Activated CD8-positive, alpha-beta T cell treated with anti-CD3 and anti-CD28 coated beads, Interleukin-2, amount 10 ng/mL, durations not matched to agents 7 days and 5 days (primary cell): ENCODE measurements around the gene TMEM108. TPM values are rescaled to one million over a fixed set of nuclear protein-coding genes. Genes with fewer than 3 reads are reported as not detected.

Experiments used
- ATAC-seq: fragments of 150-1000 bp; cut with Tn5 transposase; one replicate; pipeline ENCODE4 v1.10.0; 2021; ENCODE audit warnings: moderate library complexity
- CTCF ChIA-PET: fragments of 350-600 bp; sonication (Branson Sonifier 250); formaldehyde crosslinking; loops from one replicate; lab custom pipeline; 2021; ENCODE audit warnings: antibody characterized with exemption; lab: Charles Lee
- POLR2A ChIA-PET: fragments of 350-600 bp; sonication (Branson Sonifier 250); formaldehyde crosslinking; loops from one replicate; lab custom pipeline; 2021; ENCODE audit warnings: antibody characterized with exemption; lab: Charles Lee
- DNase-seq: peaks from one replicate; pipeline ENCODE4 v3.0.0-alpha.2; 2020
- H3K27ac Mint-ChIP-seq: one replicate; pipeline ENCODE4 v1.8.0; 2021; ENCODE audit warnings: mild to moderate bottlenecking, mixed read lengths
- H3K27me3 Mint-ChIP-seq: one replicate; pipeline ENCODE4 v1.8.0; 2021; ENCODE audit warnings: low read depth, mixed read lengths
- H3K36me3 Mint-ChIP-seq: one replicate; pipeline ENCODE4 v1.8.0; 2021; ENCODE audit warnings: low read depth, mixed read lengths
- H3K4me1 Mint-ChIP-seq: one replicate; pipeline ENCODE4 v1.8.0; 2021; ENCODE audit warnings: low read depth, mixed read lengths
- H3K4me3 Mint-ChIP-seq: one replicate; pipeline ENCODE4 v1.8.0; 2021; ENCODE audit warnings: mild to moderate bottlenecking, mixed read lengths
- H3K9me3 Mint-ChIP-seq: one replicate; pipeline ENCODE4 v1.8.0; 2022; ENCODE audit warnings: mixed read lengths; ENCODE audit not compliant: insufficient read depth
- total RNA-seq, 2 experiments: library from RNA; stranded (reverse); gene quantifications; one replicate each; pipeline ENCODE4 v1.2.3, GENCODE V29; 2021

Gene TMEM108
- total RNA-seq, 2 experiments from 2014 or later = not detected

- ATAC-seq (no peak), DNase-seq (no peak)
- Mint-ChIP-seq H3K36me3 (no peaks in the 10 kb centered on the region), H3K27me3 (peaks cover 10% of the 10 kb centered on the region), H3K9me3 (no peaks in the 10 kb centered on the region), H3K4me1 (no peaks in the 10 kb centered on the region), H3K27ac (no peak overlapping the region), H3K4me3 (no peak overlapping the region)
- CTCF ChIA-PET = no interaction called here
- POLR2A ChIA-PET = no interaction called here
Observed at GRCh38 chr3:133295944-133296917, 258.0 kb downstream of the TMEM108 start.

DNA sequence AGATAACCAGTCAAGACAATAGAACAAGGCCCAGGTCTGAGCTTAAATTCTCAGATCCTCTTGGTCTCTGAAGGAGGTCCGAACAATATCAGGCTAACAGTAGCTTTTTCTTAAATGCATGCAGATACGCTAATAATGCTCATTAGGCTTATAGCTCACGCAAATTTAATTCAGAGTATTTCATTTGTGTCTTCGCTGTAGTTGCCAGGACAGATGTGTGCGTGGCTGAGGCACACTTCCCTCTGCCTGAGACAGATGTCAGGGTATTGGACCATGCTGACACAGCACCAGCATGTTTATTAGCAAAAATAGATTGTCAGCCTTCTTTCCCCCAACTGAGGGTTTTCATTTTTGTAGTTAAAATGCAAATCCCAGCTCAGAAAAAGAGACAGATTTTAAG, 258.8 kb downstream of the TMEM108 start:
- no peaks in the 10 kb centered on the region for H3K36me3 Mint-ChIP-seq
- CTCF ChIA-PET = no interaction called here
- no peaks in the 10 kb centered on the region for H3K4me1 Mint-ChIP-seq
- POLR2A ChIA-PET = no interaction called here
- no peak overlapping the region for H3K4me3 Mint-ChIP-seq
- H3K27ac Mint-ChIP-seq = no peak overlapping the region
- H3K9me3 Mint-ChIP-seq = no peaks in the 10 kb centered on the region
- no peak for DNase-seq
- peaks cover 8% of the 10 kb centered on the region for H3K27me3 Mint-ChIP-seq
- no peak for ATAC-seq

DNA sequence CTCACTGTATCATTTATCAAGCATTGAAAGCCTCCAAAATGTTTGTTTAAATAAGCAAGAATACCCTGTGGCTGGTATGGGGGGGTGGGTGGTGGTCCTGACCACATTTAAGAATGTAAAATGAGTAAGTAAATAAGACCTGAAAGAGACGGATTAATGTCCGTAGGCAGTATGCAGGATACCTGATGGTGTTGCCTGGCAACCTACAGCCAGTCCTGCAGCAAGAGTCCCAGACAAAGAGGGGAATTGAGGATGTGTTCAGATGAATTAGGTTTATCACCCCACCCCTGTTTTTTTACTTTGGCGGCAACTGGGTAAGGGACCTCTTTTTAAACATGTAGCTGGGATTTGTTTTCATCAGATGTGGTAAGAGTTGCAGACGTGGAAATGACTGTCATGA, 261.9 kb downstream of the TMEM108 start:
- H3K9me3 Mint-ChIP-seq = no peaks in the 10 kb centered on the region
- H3K27ac Mint-ChIP-seq = no peak overlapping the region
- H3K36me3 Mint-ChIP-seq = no peaks in the 10 kb centered on the region
- H3K4me1 Mint-ChIP-seq = no peaks in the 10 kb centered on the region
- no peak for DNase-seq
- H3K27me3 Mint-ChIP-seq = peaks cover 5% of the 10 kb centered on the region
- ChIA-PET CTCF (no interaction called here), POLR2A (no interaction called here)
- no peak for ATAC-seq
- H3K4me3 Mint-ChIP-seq = no peak overlapping the region

DNA sequence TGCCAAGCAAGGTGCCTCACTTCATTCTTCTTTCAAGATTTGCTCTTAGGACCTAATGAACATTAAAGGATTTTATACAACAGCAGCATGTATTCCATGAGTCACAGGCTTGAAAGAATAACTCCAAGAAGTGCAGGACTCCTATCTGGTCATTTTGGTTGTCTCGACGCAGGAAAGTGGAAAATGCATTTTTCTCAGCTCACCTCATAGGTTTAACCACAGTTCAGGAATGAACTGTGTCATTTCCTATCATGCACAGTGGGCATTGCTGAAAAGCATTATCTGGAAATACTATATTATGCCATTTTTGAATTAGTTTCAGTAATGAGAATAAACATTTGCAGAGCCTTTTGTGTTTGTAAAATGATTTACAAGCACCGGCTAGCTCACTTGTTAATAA, 263.0 kb downstream of the TMEM108 start:
- H3K36me3 Mint-ChIP-seq = no peaks in the 10 kb centered on the region
- CTCF ChIA-PET = no interaction called here
- peaks cover 5% of the 10 kb centered on the region for H3K27me3 Mint-ChIP-seq
- POLR2A ChIA-PET = no interaction called here
- DNase-seq (no peak), ATAC-seq (no peak)
- peaks cover 6% of the 10 kb centered on the region for H3K9me3 Mint-ChIP-seq
- no peak overlapping the region for H3K27ac Mint-ChIP-seq
- H3K4me3 Mint-ChIP-seq = no peak overlapping the region
- H3K4me1 Mint-ChIP-seq = no peaks in the 10 kb centered on the region

- Mint-ChIP-seq H3K4me3 (no peak overlapping the region), H3K9me3 (peaks cover 6% of the 10 kb centered on the region), H3K27ac (no peak overlapping the region), H3K4me1 (no peaks in the 10 kb centered on the region), H3K27me3 (peaks cover 5% of the 10 kb centered on the region), H3K36me3 (no peaks in the 10 kb centered on the region)
- POLR2A ChIA-PET = no interaction called here
- CTCF ChIA-PET = no interaction called here
- no peak for ATAC-seq
- no peak for DNase-seq
Observed at GRCh38 chr3:133301731-133302130, 263.5 kb downstream of the TMEM108 start.

- H3K27ac Mint-ChIP-seq = no peak overlapping the region
- POLR2A ChIA-PET = no interaction called here
- peaks cover 8% of the 10 kb centered on the region for H3K27me3 Mint-ChIP-seq
- no peaks in the 10 kb centered on the region for H3K36me3 Mint-ChIP-seq
- H3K4me3 Mint-ChIP-seq = no peak overlapping the region
- no peak for ATAC-seq
- H3K9me3 Mint-ChIP-seq = peaks cover 6% of the 10 kb centered on the region
- CTCF ChIA-PET = no interaction called here
- no peak for DNase-seq
- no peaks in the 10 kb centered on the region for H3K4me1 Mint-ChIP-seq
Observed at GRCh38 chr3:133303430-133303829, 265.2 kb downstream of the TMEM108 start.

- CTCF ChIA-PET = no interaction called here
- peaks cover 8% of the 10 kb centered on the region for H3K27me3 Mint-ChIP-seq
- POLR2A ChIA-PET = no interaction called here
Observed at GRCh38 chr3:133317866-133318265, 279.7 kb downstream of the TMEM108 start.

DNA sequence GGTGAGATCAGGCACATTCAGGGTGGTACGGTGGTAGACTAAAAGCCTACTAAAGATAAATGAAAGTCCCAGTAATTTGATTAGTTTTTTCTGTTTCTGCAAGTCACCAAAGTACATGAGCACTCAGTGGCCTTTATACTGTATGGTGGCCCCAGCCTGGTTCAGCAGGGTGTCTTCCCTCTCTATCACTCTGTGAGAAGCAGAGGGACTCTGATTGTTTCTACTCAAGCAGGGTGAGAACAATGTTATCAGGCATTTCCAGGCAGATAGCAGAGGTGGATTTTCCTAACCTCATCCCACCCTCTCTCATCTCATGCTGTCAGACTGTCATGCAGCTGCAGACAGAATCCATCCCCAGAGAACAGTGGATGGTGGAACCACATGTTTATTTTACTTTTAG, 290.2 kb downstream of the TMEM108 start:
- no peak overlapping the region for H3K27ac Mint-ChIP-seq
- ATAC-seq (no peak), DNase-seq (no peak)
- no peaks in the 10 kb centered on the region for H3K36me3 Mint-ChIP-seq
- H3K4me3 Mint-ChIP-seq = no peak overlapping the region
- H3K4me1 Mint-ChIP-seq = no peaks in the 10 kb centered on the region
- ChIA-PET POLR2A (no interaction called here), CTCF (no interaction called here)
- no peaks in the 10 kb centered on the region for H3K9me3 Mint-ChIP-seq
- H3K27me3 Mint-ChIP-seq = peaks cover 3% of the 10 kb centered on the region

More at GRCh38 chr3:133317866-133318265, 279.7 kb downstream of the TMEM108 start:
- ATAC-seq (no peak), DNase-seq (no peak)
- H3K4me1 Mint-ChIP-seq = no peaks in the 10 kb centered on the region
- peaks cover 16% of the 10 kb centered on the region for H3K9me3 Mint-ChIP-seq
- H3K36me3 Mint-ChIP-seq = no peaks in the 10 kb centered on the region
- H3K4me3 Mint-ChIP-seq = no peak overlapping the region
- H3K27ac Mint-ChIP-seq = no peak overlapping the region

GRCh38 chr3:133329626-133330025, 291.4 kb downstream of the TMEM108 start:
- ATAC-seq (no peak), DNase-seq (no peak)
- CTCF ChIA-PET = no interaction called here
- Mint-ChIP-seq H3K27me3 (peaks cover 3% of the 10 kb centered on the region), H3K4me1 (no peaks in the 10 kb centered on the region), H3K4me3 (no peak overlapping the region), H3K9me3 (no peaks in the 10 kb centered on the region), H3K27ac (no peak overlapping the region), H3K36me3 (no peaks in the 10 kb centered on the region)
- POLR2A ChIA-PET = no interaction called here

DNA sequence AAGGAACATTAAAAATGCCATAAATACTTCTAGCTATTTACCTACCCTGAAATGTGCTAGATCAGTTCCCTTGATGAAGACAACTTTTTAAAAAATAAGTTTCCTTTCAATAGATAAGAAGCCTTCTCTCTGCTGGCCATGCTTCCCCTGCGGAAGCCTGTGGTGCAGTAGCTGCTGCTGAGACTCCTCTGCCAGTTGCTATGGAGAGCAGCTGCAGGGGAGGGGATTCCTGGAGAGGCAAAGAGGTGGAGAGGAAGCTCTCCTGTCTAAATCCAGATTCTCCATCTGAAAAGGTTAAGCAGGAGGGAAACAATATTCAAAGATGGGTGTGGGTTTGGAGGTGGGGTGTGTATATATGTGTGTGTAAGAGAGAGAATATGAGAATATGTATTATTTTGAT, 291.9 kb downstream of the TMEM108 start:
- CTCF ChIA-PET = no interaction called here
- Mint-ChIP-seq H3K36me3 (no peaks in the 10 kb centered on the region), H3K4me3 (no peak overlapping the region), H3K9me3 (no peaks in the 10 kb centered on the region), H3K4me1 (no peaks in the 10 kb centered on the region), H3K27ac (no peak overlapping the region), H3K27me3 (peaks cover 3% of the 10 kb centered on the region)
- POLR2A ChIA-PET = no interaction called here
- DNase-seq = no peak
- ATAC-seq = no peak

- POLR2A ChIA-PET = no interaction called here
- H3K4me3 Mint-ChIP-seq = no peak overlapping the region
- no peak overlapping the region for H3K27ac Mint-ChIP-seq
- peaks cover 3% of the 10 kb centered on the region for H3K27me3 Mint-ChIP-seq
- CTCF ChIA-PET = no interaction called here
- H3K9me3 Mint-ChIP-seq = no peaks in the 10 kb centered on the region
- no peak for DNase-seq
- H3K4me1 Mint-ChIP-seq = no peaks in the 10 kb centered on the region
- H3K36me3 Mint-ChIP-seq = no peaks in the 10 kb centered on the region
- ATAC-seq = no peak
Observed at GRCh38 chr3:133330522-133330921, 292.3 kb downstream of the TMEM108 start.

- ChIA-PET CTCF (interaction anchor here (0.7 kb wide), 1 partner anchor 10 kb away, joined by 4 read pairs; no protein-coding TSS in a partner anchor), POLR2A (no interaction called here)
Observed at GRCh38 chr3:133354721-133355120, 316.5 kb downstream of the TMEM108 start.

More at GRCh38 chr3:133354721-133355120, 316.5 kb downstream of the TMEM108 start:
- no peaks in the 10 kb centered on the region for H3K9me3 Mint-ChIP-seq
- ATAC-seq = no peak
- H3K27me3 Mint-ChIP-seq = peaks cover 12% of the 10 kb centered on the region
- no peak for DNase-seq
- H3K36me3 Mint-ChIP-seq = no peaks in the 10 kb centered on the region
- no peak overlapping the region for H3K4me3 Mint-ChIP-seq
- no peaks in the 10 kb centered on the region for H3K4me1 Mint-ChIP-seq
- no peak overlapping the region for H3K27ac Mint-ChIP-seq
